Activated CD4-positive, alpha-beta T cell treated with anti-CD3 and anti-CD28 coated beads for 24 hours (primary cell): Measurements from ENCODE around the gene UNC45A.
"Not testable (repeated sequence)": the region's sequence is repeated elsewhere in the genome, so short reads cannot be mapped to it uniquely, and the experiment has no call there.

Source experiments
- DNase-seq, 2 donors: peaks; one replicate each; pipeline ENCODE4 v3.0.0-alpha.2; 2020; ENCODE audit warnings: low read depth in 2 of 2

UNC45A gene, protein sequence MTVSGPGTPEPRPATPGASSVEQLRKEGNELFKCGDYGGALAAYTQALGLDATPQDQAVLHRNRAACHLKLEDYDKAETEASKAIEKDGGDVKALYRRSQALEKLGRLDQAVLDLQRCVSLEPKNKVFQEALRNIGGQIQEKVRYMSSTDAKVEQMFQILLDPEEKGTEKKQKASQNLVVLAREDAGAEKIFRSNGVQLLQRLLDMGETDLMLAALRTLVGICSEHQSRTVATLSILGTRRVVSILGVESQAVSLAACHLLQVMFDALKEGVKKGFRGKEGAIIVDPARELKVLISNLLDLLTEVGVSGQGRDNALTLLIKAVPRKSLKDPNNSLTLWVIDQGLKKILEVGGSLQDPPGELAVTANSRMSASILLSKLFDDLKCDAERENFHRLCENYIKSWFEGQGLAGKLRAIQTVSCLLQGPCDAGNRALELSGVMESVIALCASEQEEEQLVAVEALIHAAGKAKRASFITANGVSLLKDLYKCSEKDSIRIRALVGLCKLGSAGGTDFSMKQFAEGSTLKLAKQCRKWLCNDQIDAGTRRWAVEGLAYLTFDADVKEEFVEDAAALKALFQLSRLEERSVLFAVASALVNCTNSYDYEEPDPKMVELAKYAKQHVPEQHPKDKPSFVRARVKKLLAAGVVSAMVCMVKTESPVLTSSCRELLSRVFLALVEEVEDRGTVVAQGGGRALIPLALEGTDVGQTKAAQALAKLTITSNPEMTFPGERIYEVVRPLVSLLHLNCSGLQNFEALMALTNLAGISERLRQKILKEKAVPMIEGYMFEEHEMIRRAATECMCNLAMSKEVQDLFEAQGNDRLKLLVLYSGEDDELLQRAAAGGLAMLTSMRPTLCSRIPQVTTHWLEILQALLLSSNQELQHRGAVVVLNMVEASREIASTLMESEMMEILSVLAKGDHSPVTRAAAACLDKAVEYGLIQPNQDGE

DNA sequence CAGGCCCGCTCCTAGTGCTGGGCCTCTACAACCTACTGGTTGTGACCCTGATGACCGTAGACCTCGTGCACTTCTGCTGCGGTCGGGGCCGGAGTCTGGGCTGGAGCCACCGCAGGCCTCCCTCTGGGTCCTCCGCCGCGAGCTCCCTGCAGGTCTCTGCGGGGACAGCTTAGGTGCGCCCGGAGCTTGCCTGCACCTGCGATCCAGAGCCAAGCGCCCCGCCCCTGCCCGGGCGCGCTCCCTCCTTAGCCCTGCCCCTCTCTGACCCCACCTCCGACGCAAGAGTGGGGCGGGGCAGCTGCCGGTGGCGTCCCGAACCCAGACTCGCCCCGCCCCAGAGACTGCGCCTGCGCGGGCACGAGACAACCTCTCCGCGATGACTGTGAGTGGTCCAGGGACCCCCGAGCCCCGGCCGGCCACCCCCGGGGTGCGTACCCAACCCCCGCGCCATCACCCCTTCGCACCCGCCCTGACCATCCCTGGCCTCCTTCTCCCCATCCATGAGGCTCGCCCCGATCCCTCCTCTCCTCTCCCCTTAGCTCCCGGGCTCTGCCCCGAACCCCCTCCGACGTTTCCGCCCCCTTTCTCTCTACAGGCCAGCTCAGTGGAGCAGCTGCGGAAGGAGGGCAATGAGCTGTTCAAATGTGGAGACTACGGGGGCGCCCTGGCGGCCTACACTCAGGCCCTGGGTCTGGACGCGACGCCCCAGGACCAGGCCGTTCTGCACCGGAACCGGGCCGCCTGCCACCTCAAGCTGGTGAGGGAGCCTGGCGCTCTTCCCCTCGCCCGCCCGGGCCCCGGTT lies at the start of gene UNC45A:
UNC45A (plus strand) TSS at position 337 of the 803 bp plus-strand sequence; CDS start at position 377, 40 bp downstream.
- peak; percentile 95 to 97 for DNase-seq

DNA sequence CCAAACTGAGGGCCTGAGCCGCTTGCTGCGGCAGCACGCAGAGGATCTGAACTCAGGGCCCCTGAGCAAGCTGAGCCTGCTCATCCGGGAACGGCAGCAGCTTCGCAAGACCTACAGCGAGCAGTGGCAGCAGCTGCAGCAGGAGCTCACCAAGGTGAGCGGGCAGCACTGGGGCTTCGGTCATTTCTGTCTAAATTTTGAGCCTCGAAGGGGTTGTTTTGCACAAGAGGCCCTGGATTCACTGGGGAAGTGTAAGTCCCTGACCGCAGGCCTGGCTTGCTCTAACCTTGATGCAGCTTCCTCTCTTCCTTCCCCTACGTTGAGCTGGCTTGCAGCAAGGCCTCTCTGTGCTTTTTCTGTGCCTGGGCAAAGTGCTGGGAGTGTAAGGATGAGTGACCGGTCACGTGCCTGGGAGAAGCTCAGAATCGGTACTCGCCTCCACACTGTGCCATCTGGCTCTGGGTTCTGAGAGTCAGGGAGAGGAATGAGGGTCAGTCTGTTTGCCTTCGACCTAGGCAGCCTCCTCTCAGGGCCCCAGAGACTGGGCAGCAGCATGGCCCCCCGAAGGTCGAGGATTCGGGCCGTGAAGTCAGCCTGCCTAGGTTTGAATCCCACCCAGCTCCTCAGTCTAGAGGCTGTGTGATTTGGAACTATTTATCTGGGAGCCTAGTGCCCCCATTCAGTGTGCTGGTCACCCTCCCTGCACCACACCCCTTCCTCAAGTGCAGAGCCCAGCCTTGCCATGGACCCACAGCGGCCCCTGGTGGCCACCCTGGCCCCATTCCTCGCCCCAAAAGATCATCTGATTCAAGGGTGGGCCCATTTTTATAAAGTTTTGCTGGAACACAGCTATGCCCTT lies 49.4 kb upstream of the UNC45A start:
- DNase-seq: peak; percentile 79 to 81

DNA sequence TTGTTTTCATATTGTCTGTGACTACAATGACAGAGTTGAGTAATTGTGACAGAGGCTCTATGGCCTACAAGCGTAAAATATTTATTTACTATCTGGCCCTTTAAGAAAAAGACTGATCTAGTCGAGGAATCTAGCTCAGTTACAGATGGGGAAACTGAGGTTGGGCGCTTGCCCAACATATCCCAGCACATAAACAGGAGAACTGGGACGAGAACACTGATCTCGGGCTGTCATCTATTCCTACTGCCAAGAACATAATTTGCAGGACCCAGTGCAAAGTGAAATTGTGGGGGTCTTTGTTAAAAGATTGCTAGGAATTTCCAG lies 48.8 kb upstream of the UNC45A start:
- DNase-seq: no peak

DNA sequence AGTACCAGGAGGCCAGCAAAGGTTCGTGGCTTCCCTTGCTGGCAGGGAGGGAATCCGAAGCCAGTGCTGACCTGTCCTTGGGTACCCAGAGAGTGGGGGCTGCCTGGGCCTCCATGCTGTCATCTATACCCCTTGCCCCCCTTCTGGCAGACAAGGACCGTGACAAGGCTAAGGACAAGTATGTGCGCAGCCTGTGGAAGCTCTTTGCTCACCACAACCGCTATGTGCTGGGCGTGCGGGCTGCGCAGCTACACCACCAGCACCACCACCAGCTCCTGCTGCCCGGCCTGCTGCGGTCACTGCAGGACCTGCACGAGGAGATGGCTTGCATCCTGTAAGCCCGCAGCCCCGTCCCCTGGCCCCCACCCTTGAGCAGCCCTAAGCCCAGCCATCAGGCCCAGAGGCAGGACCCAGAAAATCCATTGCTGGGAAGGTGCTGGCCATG lies 48.0 kb upstream of the UNC45A start:
- DNase-seq: no peak

DNA sequence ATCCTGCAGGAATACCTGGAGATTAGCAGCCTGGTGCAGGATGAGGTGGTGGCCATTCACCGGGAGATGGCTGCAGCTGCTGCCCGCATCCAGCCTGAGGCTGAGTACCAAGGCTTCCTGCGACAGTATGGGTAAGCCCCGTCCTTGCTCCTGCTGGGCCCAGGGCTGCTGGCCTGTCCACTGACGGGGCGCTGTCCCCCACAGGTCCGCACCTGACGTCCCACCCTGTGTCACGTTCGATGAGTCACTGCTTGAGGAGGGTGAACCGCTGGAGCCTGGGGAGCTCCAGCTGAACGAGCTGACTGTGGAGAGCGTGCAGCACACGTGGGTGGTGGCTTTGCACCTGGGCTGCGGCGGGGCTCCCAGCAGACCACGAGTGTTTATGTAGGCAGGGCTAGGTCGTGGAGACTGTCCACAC lies 45.8 kb upstream of the UNC45A start:
- DNase-seq: no peak

DNA sequence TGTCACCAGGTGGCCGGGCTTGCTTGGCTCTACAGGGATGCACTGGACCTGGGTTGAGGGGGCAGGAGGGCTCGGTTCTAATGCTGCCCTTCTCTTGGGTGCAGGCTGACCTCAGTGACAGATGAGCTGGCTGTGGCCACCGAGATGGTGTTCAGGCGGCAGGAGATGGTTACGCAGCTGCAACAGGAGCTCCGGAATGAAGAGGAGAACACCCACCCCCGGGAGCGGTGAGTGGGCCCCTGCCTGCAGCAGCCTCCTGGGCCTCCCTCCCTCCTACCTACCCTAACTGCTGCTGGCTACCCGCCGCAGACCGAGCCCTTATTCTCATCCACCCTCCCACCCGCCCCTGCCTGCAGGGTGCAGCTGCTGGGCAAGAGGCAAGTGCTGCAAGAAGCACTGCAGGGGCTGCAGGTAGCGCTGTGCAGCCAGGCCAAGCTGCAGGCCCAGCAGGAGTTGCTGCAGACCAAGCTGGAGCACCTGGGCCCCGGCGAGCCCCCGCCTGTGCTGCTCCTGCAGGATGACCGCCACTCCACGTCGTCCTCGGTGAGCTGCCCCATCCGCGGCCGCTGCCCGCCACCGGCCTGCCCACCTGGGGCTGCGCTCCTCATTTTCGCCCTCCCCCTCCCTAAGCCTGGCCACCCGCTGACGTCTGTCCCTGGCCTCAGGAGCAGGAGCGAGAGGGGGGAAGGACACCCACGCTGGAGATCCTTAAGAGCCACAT lies 45.2 kb upstream of the UNC45A start:
- no peak for DNase-seq

DNA sequence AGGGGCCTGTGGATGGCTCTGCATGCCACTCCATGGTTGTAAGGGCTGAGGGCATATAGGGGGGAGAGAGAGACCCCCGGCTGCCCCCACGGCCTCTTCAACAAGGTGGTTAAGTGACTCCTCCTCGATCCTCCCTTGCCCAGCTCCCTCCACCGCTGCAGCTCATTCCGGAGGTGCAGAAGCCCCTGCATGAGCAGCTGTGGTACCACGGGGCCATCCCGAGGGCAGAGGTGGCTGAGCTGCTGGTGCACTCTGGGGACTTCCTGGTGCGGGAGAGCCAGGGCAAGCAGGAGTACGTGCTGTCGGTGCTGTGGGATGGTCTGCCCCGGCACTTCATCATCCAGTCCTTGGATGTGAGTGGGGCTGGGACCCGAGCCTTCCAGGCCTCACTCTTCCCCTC lies 44.2 kb upstream of the UNC45A start:
- DNase-seq: no peak

DNA sequence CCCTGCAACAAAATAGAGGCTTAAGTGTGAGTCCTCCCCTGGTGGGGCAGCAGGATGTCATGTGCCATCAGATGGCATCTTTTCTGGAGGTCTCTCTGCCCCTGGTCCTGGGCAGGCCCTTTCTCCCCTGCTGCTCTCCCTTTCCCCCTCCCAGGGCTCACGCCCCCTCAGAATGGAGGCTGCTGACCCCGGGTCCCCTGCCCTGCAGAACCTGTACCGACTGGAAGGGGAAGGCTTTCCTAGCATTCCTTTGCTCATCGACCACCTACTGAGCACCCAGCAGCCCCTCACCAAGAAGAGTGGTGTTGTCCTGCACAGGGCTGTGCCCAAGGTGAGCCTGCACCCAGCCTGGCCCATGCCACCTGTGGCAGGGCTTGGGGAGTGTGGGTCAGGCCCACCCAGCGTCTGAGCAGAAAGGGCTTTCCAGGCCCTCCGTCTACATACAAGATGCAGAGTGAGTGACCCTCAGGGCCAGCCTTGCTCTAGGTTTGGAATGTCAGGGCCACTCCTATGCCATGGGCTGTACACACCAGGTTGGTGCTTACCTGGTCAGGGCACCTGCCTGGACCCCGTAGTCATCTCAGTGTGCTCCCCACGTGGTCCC lies 43.6 kb upstream of the UNC45A start:
- no peak for DNase-seq

DNA sequence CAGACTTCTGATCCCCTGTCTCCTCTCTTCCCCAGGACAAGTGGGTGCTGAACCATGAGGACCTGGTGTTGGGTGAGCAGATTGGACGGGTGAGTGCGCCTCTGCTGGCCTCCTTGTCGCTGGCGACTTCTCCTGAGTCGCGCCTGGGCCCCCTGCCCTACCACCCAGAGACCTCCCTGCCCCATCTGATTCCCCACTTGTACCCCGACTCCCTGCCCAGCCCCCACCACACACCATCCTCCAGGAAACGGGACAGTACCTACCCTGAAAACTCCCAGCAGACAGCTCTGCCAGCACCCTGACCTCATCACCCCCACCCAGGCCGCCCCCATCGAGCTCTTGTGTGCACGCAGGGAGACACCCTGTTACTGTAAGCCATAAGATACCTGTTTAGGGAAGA lies 43.1 kb upstream of the UNC45A start:
- DNase-seq: no peak

DNA sequence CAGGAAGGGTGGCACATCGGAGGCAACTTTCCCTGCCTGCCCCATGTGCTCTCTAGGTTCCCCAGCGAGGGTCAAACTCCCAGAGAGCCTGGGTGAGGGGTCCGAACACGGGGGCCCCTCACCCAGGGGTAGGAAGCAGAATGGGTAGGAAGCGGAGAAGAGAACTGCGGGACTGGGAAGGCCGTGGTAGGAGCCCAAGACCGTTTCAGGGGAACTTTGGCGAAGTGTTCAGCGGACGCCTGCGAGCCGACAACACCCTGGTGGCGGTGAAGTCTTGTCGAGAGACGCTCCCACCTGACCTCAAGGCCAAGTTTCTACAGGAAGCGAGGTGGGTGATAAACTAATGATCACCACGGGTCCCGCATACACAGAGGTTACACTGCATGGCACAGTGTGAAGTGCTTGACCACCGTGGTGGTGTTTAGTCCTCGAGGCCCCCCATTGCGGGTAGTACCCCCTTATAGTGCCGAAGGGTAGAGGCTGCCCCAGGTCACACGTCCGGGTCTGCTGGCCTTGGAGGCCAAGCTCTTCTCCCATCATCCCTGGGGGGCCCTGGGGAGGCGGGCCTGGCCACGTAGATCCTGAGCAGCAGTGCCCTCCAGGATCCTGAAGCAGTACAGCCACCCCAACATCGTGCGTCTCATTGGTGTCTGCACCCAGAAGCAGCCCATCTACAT lies 42.4 kb upstream of the UNC45A start:
- DNase-seq: no peak

DNA sequence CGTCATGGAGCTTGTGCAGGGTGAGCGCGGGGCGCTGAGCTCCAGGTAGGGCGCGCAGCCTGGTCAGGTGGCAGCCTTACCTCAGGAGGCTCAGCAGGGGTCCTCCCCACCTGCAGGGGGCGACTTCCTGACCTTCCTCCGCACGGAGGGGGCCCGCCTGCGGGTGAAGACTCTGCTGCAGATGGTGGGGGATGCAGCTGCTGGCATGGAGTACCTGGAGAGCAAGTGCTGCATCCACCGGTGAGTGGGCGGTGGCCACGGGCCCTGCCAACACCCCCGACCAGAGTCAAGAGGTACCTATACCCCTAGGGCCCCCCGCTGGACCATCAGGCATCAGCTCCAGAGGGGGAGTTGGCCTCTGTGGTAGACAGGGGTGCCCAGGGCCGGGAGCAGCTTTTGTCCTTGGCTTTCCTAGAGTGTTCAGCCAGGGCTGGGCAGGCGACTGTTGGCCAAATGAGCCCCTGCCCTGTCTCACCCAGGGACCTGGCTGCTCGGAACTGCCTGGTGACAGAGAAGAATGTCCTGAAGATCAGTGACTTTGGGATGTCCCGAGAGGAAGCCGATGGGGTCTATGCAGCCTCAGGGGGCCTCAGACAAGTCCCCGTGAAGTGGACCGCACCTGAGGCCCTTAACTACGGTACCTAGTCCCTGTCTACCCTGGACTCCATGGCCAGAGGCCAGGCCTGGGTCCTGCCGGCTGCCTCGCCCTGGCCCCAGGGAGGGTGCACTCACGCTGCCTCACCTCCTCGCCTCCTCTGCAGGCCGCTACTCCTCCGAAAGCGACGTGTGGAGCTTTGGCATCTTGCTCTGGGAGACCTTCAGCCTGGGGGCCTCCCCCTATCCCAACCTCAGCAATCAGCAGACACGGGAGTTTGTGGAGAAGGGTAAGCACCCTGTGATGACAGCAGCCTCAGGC lies 41.7 kb upstream of the UNC45A start:
- DNase-seq: no peak

DNA sequence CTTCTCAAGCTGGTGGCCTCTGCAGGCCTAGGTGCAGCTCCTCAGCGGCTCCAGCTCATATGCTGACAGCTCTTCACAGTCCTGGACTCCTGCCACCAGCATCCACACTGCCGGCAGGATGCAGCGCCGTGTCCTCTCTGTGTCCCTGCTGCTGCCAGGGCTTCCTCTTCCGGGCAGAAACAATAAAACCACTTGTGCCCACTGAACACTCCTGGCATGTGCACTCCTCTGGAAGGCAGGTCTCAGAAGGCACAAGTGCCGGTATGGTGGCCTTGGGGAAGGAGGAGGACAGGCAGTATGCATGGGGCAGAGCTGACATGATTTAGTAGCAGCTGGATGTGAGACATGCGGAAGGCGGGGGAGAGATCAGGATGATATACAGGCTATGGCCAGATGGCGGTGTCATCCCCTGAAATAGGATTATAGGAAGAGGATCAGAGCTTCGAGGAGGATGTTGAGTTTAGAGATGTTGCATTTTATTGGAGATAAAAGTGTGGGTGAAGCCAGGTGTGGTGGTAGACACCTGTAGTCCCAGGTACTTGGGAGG lies 39.4 kb upstream of the UNC45A start:
- DNase-seq: no peak

DNA sequence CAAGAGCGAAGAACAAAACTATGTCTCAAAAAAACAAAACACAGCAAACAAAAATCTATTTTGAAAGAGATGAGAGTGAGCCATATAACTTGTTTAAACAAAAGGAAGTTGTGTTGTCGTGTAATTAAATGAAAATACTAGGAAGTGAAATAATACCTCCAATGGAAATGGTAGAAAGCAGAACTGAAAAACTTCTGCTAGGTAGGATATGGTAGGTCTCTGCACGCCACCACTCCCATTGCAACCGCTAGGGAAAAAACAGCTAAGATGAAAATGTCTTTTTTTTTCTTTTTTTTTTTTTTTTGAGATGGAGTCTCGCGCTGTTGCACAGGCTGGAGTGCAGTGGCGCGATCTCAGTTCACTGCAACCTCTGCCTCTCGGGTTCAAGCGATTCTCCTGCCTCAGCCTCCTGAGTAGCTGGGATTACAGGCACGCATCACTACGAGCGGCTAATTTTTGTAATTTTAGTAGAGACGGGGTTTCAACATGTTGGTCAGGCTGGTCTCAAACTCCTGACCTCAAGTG lies 37.9 kb upstream of the UNC45A start:
- not testable (repeated sequence) for DNase-seq

DNA sequence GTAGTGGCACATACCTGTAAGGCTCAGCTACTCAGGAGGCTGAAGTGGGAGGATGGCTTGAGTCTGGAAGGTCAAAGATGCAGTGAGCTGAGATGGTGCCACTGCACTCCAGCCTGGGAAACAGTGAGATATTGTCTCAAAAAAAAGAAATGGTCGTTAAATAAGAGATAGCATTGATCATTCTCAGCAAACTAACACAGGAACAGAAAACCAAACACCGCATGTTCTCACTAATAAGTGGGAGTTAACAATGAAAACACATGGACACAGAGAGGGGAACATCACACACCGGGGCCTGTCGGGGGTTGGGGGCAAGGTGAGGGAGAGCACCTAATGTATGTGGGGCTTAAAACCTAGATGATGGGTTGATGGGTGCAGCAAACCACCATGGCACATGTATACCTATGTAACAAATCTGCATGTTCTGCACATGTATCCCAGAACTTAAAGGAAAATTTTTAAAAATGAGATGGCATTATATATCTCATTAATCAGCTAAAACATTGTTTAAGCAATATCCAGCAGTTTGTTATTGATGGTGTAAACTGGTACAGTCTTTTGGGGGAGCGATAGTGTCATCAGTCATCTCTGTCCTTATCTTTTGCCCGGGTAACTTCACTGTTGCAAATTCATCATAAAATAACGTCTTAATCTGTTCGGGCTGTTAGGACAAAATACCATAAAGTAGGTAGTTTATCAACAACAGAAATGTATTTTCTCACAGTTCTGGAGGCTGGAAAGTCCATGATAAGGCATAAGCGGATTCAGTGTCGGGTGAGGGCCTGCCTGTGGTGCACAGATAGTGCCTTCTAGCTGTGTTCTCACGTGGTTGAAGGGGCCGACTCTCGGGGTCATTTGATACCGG lies 33.7 kb upstream of the UNC45A start:
- no peak for DNase-seq

DNA sequence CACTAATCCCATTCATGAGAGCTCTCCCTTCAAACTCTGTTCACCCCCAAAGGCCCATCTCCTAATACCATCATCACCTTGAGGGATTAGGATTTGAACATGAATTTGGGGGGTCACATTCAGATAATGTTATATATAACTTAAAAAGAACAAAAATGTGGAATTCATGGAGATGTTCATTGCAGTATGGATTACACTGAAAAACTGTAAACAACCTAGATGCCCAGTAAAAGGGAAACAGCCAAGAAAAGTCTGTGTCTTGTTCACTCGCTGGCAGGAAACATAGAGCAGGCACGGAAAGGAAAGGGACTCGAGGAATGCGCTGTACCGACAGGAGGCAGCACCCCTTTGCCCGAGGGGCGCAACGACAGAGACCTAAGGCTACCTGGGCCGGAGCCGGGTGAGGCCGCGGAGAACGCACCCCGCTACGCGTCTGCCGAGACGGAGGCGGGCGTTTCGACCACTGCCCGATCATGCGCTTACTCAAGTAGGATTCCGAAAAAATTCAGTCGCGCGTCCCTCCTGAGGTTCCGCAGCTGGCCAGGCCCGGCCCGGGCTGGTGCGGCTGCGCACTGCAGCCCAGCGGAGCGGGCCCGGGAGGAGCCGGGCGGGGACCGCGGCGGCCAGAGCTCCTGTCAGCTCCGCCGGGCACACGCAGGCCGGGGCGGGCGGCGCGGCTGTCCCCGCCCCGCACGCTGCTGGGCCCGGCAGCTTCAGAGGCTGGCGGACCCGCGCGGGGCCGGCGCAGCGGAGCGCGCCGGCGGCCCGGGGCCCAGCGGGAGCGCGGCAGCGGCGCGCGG lies 32.8 kb upstream of the UNC45A start:
- DNase-seq: peak; percentile 53 to 59
